ENCODE measurements around the gene RAB20. TPM values are rescaled to one million over a fixed set of nuclear protein-coding genes. Genes with fewer than 3 reads are reported as not detected.
"Not testable (repeated sequence)": the region's sequence is repeated elsewhere in the genome, so short reads cannot be mapped to it uniquely, and the experiment has no call there.

The RAB20 gene
- total RNA-seq, 3 donors from 2014 or later: 1.2 to 1.4 (median 1.4) TPM

- no peak for DNase-seq
- H3K36me3 Mint-ChIP-seq (ENCODE audit: insufficient read depth): no peaks in the 10 kb centered on the region
- no peaks in the 10 kb centered on the region for H3K9me3 Mint-ChIP-seq
- no peak for ATAC-seq
- H3K4me1 Mint-ChIP-seq (ENCODE audit: low read depth): no peaks in the 10 kb centered on the region
- no peak overlapping the region for H3K4me3 Mint-ChIP-seq
- H3K27me3 Mint-ChIP-seq (ENCODE audit: low read depth): peaks cover 20% of the 10 kb centered on the region
These were observed 21.0 kb upstream of the RAB20 start for GRCh38 chr13:110582421-110582954.

DNA sequence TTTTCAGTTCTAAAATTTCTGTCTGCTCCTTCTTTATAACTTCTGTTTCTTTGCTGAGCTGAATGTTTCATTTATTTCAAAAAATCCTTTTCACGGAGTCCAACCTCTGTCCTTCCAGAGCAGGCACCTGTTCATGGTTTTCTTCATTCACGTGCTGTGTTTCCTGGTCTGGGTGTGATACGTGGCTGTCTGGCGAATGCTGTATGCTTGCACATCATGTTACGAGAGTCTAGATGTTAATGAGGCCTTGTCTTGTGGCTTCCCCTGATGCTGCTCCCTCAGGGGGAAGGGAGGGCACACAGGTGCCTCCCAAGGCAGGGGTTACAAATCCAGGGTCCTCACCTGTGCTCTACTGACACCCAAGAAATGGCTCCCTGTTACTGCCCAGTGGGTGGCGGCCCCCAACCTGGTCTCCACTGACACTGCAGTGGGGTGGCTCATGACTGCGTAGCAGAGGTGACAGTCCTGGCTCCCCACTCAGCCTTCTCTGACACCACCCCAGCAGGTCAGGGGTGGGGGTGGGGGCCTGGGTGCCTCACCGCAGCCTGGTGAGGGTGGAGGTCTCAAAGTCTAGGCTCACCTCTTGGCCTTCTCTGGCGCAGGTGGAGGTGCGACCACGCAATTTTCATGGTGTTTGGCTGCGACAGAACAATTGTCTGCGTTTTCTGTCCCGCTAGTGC is 20.1 kb upstream of the RAB20 start:
- Mint-ChIP-seq H3K36me3 (ENCODE audit: insufficient read depth) (no peaks in the 10 kb centered on the region), H3K9me3 (no peaks in the 10 kb centered on the region), H3K27me3 (ENCODE audit: low read depth) (peaks cover 24% of the 10 kb centered on the region), H3K4me3 (no peak overlapping the region), H3K4me1 (ENCODE audit: low read depth) (no peaks in the 10 kb centered on the region)
- DNase-seq: no peak
- ATAC-seq: no peak

DNA sequence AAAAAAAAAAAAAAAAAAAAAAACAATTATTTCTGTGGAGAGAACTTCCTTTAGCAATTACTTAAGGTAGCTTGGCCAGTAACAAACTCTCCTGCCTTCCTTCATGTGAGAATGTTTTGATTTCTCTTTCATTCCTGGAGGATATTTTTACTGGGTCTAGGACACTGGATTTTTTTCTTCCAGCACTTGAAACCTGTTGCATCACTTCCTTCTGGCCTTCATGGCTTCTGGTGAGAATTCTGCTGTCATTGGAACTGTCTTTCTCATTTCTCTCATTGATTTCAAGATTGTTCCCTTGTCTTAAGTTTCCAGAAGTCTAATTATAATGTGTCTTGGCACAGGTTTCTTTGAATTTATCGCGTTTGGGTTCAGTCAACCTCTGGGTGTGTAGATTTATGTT is 19.3 kb upstream of the RAB20 start:
- DNase-seq (no peak), ATAC-seq (no peak)
- Mint-ChIP-seq H3K27me3 (ENCODE audit: low read depth) (peaks cover 26% of the 10 kb centered on the region), H3K9me3 (no peaks in the 10 kb centered on the region), H3K36me3 (ENCODE audit: insufficient read depth) (no peaks in the 10 kb centered on the region), H3K4me3 (no peak overlapping the region), H3K4me1 (ENCODE audit: low read depth) (peaks cover 4% of the 10 kb centered on the region)

- H3K36me3 Mint-ChIP-seq (ENCODE audit: insufficient read depth): no peaks in the 10 kb centered on the region
- no peak for ATAC-seq
- H3K4me1 Mint-ChIP-seq (ENCODE audit: low read depth): peaks cover 10% of the 10 kb centered on the region
These were observed 16.8 kb upstream of the RAB20 start for GRCh38 chr13:110578363-110578762.

DNA sequence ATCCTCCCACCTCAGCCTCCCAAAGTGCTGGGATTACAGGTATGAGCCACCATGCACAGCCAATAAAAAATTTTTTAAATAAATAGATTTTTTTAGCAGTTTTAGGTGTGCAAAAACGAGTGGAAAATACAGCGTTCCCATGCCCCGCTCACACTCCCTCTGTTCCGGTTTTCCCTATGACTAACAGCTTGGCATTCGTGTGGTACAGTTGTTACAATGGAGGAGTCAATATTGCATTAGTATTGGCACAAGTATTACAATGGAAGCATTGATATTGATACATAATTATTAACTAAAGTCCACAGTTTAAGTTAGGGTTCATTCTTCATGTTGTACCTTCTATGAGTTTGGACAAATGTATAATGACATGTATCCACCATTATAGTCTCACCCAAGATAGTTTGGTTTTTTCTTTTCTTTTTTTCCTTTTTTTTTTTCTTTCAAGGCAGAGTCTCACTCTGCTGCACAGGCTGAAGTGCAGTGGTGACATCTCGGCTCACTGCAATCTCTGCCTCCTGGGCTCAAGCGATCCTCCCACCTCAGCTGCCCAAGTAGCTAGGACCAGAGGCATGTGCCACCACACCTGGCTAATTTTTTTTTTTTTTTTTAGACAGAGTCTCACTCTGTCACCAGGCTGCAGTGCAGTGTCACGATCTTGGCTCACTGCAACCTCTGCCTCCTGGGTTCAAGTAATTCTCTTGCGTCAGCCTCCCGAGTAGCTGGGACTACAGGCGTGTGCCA is 15.4 kb upstream of the RAB20 start:
- H3K36me3 Mint-ChIP-seq (ENCODE audit: insufficient read depth): no peaks in the 10 kb centered on the region
- H3K27me3 Mint-ChIP-seq (ENCODE audit: low read depth): peaks cover 33% of the 10 kb centered on the region
- H3K4me3 Mint-ChIP-seq: no peak overlapping the region
- DNase-seq: no peak
- H3K4me1 Mint-ChIP-seq (ENCODE audit: low read depth): peaks cover 10% of the 10 kb centered on the region
- H3K9me3 Mint-ChIP-seq: no peaks in the 10 kb centered on the region
- ATAC-seq: no peak

More at GRCh38 chr13:110578363-110578762, 16.8 kb upstream of the RAB20 start:
- peaks cover 30% of the 10 kb centered on the region for H3K27me3 Mint-ChIP-seq (ENCODE audit: low read depth)
- H3K4me3 Mint-ChIP-seq: no peak overlapping the region
- no peak for DNase-seq
- H3K9me3 Mint-ChIP-seq: no peaks in the 10 kb centered on the region

- no peak for DNase-seq
- Mint-ChIP-seq H3K36me3 (ENCODE audit: insufficient read depth) (no peaks in the 10 kb centered on the region), H3K9me3 (no peaks in the 10 kb centered on the region), H3K27me3 (ENCODE audit: low read depth) (peaks cover 39% of the 10 kb centered on the region), H3K4me3 (no peak overlapping the region), H3K4me1 (ENCODE audit: low read depth) (peaks cover 10% of the 10 kb centered on the region)
- ATAC-seq: no peak
These were observed 14.5 kb upstream of the RAB20 start for GRCh38 chr13:110576070-110576394.

DNA sequence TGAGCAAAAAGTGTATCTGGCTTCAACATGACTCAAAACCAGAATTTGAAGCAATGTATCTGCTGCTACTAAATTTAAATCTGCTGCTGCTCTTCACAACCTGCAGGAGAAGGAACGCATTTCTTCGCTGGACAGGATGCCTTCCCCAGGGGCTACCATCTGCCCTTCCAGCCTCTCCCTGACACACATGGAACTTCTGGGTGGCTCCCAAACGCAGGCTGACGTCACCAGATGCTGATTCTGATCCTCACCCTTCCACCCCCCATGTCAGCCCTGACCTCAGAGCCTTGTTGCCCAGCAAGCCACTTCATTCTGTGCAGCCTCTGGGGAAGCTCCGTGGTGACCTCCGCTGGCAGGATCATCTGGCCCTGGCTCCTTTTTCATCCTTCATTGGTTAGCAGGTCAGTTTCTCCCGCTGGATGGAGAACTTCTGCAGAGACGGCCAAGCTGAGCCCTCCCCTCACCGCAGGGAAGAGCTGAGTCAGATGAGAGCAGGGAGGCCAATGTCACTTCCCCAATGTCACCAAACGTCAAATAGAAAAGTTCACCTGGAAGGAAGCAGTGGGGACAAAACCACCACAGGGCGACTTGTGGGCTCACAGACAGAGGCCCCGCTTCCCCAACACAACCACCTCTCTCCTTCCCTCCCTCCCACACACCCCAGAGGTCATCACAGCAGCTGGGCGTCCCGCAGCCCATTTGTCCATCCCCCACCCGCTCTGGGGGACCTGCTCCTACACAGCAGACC is 14.0 kb upstream of the RAB20 start:
- Mint-ChIP-seq H3K36me3 (ENCODE audit: insufficient read depth) (no peaks in the 10 kb centered on the region), H3K27me3 (ENCODE audit: low read depth) (peaks cover 39% of the 10 kb centered on the region), H3K4me3 (no peak overlapping the region), H3K9me3 (no peaks in the 10 kb centered on the region), H3K4me1 (ENCODE audit: low read depth) (peaks cover 10% of the 10 kb centered on the region)
- DNase-seq: no peak
- peak in 1 of 2 donors; percentile 18 for ATAC-seq

DNA sequence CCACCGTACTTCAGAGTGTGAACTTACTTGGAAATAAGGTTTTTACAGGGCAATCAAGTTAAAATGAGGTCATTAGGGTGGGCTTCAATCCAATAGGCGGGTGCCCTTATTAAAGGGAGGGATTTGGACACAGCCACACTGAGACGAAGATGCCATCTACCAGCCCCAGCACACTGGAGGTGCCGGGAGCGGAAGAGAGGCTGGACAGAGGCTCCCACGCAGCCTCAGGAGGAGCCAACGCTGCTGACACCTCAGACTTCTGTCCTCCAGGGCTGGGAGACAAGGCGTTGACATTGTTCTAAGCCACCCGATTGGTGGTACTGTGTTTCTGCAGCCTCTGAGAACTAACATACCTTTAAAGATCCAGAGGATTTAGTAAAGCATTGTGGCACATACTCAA is 12.6 kb upstream of the RAB20 start:
- no peak for DNase-seq
- no peak for ATAC-seq
- H3K27me3 Mint-ChIP-seq (ENCODE audit: low read depth): peaks cover 45% of the 10 kb centered on the region

DNA sequence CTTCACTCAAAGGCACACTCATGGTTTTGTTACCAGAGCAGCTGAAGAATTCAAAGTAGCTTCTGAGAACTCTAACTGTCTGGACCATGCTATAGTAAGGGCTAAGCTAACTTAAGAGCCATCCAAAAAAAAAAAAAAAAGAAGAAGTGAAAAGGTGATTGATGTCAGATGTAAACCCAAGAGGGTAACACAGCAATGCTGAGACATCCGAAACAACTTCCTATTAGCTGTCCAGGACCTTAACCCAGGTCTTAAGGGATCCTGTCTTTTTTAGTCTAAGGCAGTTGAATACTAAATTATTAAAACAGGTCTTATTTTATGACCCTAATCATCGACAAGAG is 11.2 kb upstream of the RAB20 start:
- peaks cover 44% of the 10 kb centered on the region for H3K27me3 Mint-ChIP-seq (ENCODE audit: low read depth)
- H3K4me1 Mint-ChIP-seq (ENCODE audit: low read depth): peaks cover 10% of the 10 kb centered on the region
- H3K9me3 Mint-ChIP-seq: no peaks in the 10 kb centered on the region
- DNase-seq (no peak), ATAC-seq (no peak)
- no peaks in the 10 kb centered on the region for H3K36me3 Mint-ChIP-seq (ENCODE audit: insufficient read depth)
- no peak overlapping the region for H3K4me3 Mint-ChIP-seq

More for the DNA sequence above, 12.6 kb upstream of the RAB20 start:
- H3K36me3 Mint-ChIP-seq (ENCODE audit: insufficient read depth): no peaks in the 10 kb centered on the region
- H3K4me1 Mint-ChIP-seq (ENCODE audit: low read depth): peaks cover 10% of the 10 kb centered on the region
- H3K9me3 Mint-ChIP-seq: no peaks in the 10 kb centered on the region
- H3K4me3 Mint-ChIP-seq: no peak overlapping the region

DNA sequence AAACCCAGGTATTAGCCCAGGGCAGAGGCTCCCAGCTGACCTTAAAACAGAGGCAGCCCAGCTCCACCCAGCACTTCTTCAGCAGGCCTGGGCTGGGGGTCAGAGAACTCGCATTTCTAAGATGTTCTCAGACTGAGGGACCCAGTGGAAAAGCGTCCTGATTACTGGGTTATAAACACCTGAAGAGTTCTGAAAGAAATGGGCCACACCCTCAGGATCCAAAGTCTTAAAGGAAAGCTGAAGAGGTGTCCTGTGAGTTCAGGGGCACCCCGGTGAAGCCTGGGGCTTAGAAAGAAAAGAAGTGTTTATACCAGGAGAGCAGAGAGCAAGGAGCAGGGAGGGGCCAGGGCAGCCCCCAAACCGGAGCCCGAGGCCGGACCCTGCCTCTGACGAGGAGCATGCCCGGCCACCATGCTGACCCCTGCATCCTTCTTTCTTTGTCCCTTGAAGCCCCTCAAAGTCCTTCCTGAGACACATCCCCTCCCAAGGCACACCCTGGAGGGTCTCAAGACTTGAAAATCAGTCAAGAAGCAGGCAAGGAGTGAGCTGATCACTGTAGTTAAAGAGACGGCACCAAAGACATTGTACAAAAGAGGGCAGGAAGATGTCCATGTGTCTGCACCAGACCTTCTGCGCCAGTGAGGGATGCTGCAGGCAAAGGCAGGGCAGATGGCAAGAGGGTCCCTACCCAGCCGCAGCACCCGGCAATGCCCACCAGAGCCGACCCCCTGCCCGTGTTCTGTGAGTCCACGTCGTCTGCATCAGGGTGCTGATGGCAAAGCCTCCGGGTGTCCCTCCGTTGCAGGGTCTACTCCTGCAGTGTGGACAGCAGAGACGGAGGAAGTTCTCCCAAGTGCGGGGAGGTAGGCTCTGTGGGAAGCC is 10.6 kb upstream of the RAB20 start:
- no peak for ATAC-seq
- H3K4me3 Mint-ChIP-seq: no peak overlapping the region
- H3K4me1 Mint-ChIP-seq (ENCODE audit: low read depth): peaks cover 10% of the 10 kb centered on the region
- DNase-seq: no peak
- no peaks in the 10 kb centered on the region for H3K9me3 Mint-ChIP-seq
- H3K27me3 Mint-ChIP-seq (ENCODE audit: low read depth): peaks cover 39% of the 10 kb centered on the region
- H3K36me3 Mint-ChIP-seq (ENCODE audit: insufficient read depth): no peaks in the 10 kb centered on the region

DNA sequence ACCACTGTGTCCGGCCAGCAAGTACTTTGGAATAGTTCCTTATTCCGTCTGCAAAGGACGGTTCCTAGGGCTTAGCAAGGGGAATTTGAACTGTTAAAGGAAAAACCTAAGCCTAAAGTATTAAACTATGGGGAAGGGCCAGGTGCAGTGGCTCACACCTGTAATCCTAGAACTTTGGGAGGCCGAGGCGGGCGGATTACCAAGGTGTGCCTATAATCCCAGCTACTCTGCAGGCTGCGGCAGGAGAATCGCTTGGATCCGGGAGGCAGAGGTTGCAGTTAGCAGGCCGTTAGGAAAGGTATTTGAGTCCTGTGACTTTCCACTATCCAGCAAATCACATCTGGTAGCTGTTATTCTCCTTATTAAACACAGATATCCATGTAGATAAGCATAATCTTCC is 9.4 kb upstream of the RAB20 start:
- H3K27me3 Mint-ChIP-seq (ENCODE audit: low read depth): peaks cover 35% of the 10 kb centered on the region
- no peak for DNase-seq
- H3K4me3 Mint-ChIP-seq: no peak overlapping the region
- H3K9me3 Mint-ChIP-seq: no peaks in the 10 kb centered on the region
- ATAC-seq: no peak
- no peaks in the 10 kb centered on the region for H3K36me3 Mint-ChIP-seq (ENCODE audit: insufficient read depth)
- peaks cover 6% of the 10 kb centered on the region for H3K4me1 Mint-ChIP-seq (ENCODE audit: low read depth)

GRCh38 chr13:110569962-110570361 is 8.4 kb upstream of the RAB20 start:
- DNase-seq; H3K9me3 Mint-ChIP-seq; ATAC-seq; H3K4me3 Mint-ChIP-seq; H3K36me3 Mint-ChIP-seq (ENCODE audit: insufficient read depth); H3K4me1 Mint-ChIP-seq (ENCODE audit: low read depth): not testable (repeated sequence)
- peaks cover 25% of the 10 kb centered on the region for H3K27me3 Mint-ChIP-seq (ENCODE audit: low read depth)

DNA sequence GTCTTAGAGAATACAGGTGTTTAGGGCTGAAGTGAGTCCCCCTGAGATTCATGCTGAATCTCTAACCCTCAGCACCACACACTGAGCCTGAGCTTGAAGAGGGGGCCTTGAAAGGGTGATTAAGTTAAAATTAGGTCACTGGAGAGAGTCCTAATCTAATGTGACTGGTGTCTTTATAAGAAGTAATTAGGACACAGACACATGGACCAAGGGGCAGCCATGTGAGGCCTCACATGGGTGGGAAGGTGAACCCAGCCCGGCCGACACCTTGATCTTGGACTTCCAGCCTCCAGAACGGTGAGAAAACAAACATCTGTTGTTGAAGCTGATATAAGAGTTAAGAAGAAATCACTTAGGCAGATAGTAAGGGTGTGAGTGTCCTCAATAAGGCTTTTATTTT is 7.1 kb upstream of the RAB20 start:
- H3K27me3 Mint-ChIP-seq (ENCODE audit: low read depth): peaks cover 21% of the 10 kb centered on the region
- no peak for ATAC-seq
- H3K9me3 Mint-ChIP-seq: no peaks in the 10 kb centered on the region
- H3K4me3 Mint-ChIP-seq: no peak overlapping the region
- H3K4me1 Mint-ChIP-seq (ENCODE audit: low read depth): no peaks in the 10 kb centered on the region
- DNase-seq: no peak
- no peaks in the 10 kb centered on the region for H3K36me3 Mint-ChIP-seq (ENCODE audit: insufficient read depth)

GRCh38 chr13:110566171-110566570 is 4.6 kb upstream of the RAB20 start:
- Mint-ChIP-seq H3K4me1 (ENCODE audit: low read depth) (peaks cover 12% of the 10 kb centered on the region), H3K36me3 (ENCODE audit: insufficient read depth) (no peaks in the 10 kb centered on the region), H3K27me3 (ENCODE audit: low read depth) (peaks cover 9% of the 10 kb centered on the region), H3K4me3 (no peak overlapping the region), H3K9me3 (no peaks in the 10 kb centered on the region)
- ATAC-seq: no peak
- DNase-seq: no peak
